ENCODE measurements around the gene RASGRP1.

Gene RASGRP1

GRCh38 chr15:38458646-38459045 is 106.0 kb downstream of the RASGRP1 start:
- no peak for DNase-seq (ENCODE audit: low spot score)

GRCh38 chr15:38455092-38455491 is 109.5 kb downstream of the RASGRP1 start:
- DNase-seq (ENCODE audit: low spot score) = no peak

- DNase-seq (ENCODE audit: low spot score) = no peak
Measured at GRCh38 chr15:38454696-38455090, 109.9 kb downstream of the RASGRP1 start.

- DNase-seq (ENCODE audit: low spot score) = peak; percentile 63
Measured at GRCh38 chr15:38453971-38454695, 110.5 kb downstream of the RASGRP1 start, which contains the start of gene FAM98B. TSS of gene FAM98B (plus strand) at chr15:38454127. CDS start at chr15:38454162, 35 bp downstream.

- DNase-seq (ENCODE audit: low spot score) = no peak
Measured at GRCh38 chr15:38441130-38441519, 123.5 kb downstream of the RASGRP1 start.

GRCh38 chr15:38440353-38441129 is 124.1 kb downstream of the RASGRP1 start:
- DNase-seq (ENCODE audit: low spot score) = peak; percentile 15

All from COLO829 (cell line).